GM12878 (cell line): ENCODE data around the gene CDR2.

Experiments
- BRCA1 ChIP-seq: IDR thresholded peaks from 2 replicates; pipeline ENCODE4 v1.6.1; 2011; ENCODE audit warnings: low read depth, low read length, improper control_type of control experiment
- CEBPZ ChIP-seq: fragments of 150-350 bp; IDR thresholded peaks from 2 replicates; pipeline ENCODE4 v1.6.1; 2016; ENCODE audit warnings: low read depth, low read length
- FOXM1 ChIP-seq: IDR thresholded peaks from 2 replicates; pipeline ENCODE4 v1.6.1; 2012; ENCODE audit warnings: low read depth, mild to moderate bottlenecking, inconsistent platforms, low read length, moderate library complexity
- HDAC2 ChIP-seq: fragments of 200-600 bp; sonication (generic); IDR thresholded peaks from 2 replicates; pipeline ENCODE4 v1.6.1; 2017
- JUNB ChIP-seq: IDR thresholded peaks from 2 replicates; pipeline ENCODE4 v1.6.1; 2016; ENCODE audit warnings: antibody characterized with exemption, mild to moderate bottlenecking
- RAD21 ChIP-seq: IDR thresholded peaks from 2 replicates; pipeline ENCODE4 v1.6.1; 2011; ENCODE audit warnings: mild to moderate bottlenecking, low read depth, low read length, moderate library complexity; ENCODE audit not compliant: insufficient read depth
- SRF ChIP-seq, 2 experiments: IDR thresholded peaks; 2 replicates each; pipeline ENCODE4 v1.6.1; 2011; ENCODE audit warnings: low read depth in 2 of 2, low read length in 2 of 2, mild to moderate bottlenecking in 1 of 2, moderate library complexity in 1 of 2
- TF ChIP-seq, protein P1 (sequence below), 3 experiments: IDR thresholded peaks in 2 of 3; conservative IDR thresholded peaks in 1 of 3; 2 replicates each; pipeline ENCODE4 v1.5.1; 2011; ENCODE audit warnings: low read depth in 3 of 3, low read length in 3 of 3, mild to moderate bottlenecking in 3 of 3, control low read depth in 2 of 3, moderate library complexity in 2 of 3, inconsistent platforms in 1 of 3, mixed read lengths in 1 of 3; ENCODE audit not compliant: control insufficient read depth in 2 of 3, insufficient read depth in 1 of 3; ENCODE audit errors: extremely low read depth in 1 of 3

GRCh38 chr16:22336581-22336980 lies 37.8 kb downstream of the CDR2 start:
- TF ChIP-seq RAD21, result no peak
- TF ChIP-seq FOXM1, result no peak
- TF ChIP-seq, protein P1, sequence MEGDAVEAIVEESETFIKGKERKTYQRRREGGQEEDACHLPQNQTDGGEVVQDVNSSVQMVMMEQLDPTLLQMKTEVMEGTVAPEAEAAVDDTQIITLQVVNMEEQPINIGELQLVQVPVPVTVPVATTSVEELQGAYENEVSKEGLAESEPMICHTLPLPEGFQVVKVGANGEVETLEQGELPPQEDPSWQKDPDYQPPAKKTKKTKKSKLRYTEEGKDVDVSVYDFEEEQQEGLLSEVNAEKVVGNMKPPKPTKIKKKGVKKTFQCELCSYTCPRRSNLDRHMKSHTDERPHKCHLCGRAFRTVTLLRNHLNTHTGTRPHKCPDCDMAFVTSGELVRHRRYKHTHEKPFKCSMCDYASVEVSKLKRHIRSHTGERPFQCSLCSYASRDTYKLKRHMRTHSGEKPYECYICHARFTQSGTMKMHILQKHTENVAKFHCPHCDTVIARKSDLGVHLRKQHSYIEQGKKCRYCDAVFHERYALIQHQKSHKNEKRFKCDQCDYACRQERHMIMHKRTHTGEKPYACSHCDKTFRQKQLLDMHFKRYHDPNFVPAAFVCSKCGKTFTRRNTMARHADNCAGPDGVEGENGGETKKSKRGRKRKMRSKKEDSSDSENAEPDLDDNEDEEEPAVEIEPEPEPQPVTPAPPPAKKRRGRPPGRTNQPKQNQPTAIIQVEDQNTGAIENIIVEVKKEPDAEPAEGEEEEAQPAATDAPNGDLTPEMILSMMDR (IDR thresholded peaks at IDR 0.05 in 2 of 3, conservative IDR thresholded peaks at IDR 0.05 in 1 of 3; ENCODE audit: control insufficient read depth in 2 of 3, extremely low read depth in 1 of 3, insufficient read depth in 1 of 3, low read depth in 3 of 3, low read length in 3 of 3), result no peak
- no peak for TF ChIP-seq SRF (IDR thresholded peaks at IDR 0.05; ENCODE audit: low read depth in 2 of 2, low read length in 2 of 2)
- no peak for TF ChIP-seq JUNB
- no peak for TF ChIP-seq CEBPZ
- no peak for TF ChIP-seq BRCA1
- TF ChIP-seq HDAC2, result no peak
